Measurements from ENCODE around the gene ARID1B. TPM values are rescaled to one million over a fixed set of nuclear protein-coding genes. Genes with fewer than 3 reads are reported as not detected.

The ARID1B gene
- total RNA-seq, 2 experiments from 2014 or later: 36.9 to 38.9 TPM

DNA sequence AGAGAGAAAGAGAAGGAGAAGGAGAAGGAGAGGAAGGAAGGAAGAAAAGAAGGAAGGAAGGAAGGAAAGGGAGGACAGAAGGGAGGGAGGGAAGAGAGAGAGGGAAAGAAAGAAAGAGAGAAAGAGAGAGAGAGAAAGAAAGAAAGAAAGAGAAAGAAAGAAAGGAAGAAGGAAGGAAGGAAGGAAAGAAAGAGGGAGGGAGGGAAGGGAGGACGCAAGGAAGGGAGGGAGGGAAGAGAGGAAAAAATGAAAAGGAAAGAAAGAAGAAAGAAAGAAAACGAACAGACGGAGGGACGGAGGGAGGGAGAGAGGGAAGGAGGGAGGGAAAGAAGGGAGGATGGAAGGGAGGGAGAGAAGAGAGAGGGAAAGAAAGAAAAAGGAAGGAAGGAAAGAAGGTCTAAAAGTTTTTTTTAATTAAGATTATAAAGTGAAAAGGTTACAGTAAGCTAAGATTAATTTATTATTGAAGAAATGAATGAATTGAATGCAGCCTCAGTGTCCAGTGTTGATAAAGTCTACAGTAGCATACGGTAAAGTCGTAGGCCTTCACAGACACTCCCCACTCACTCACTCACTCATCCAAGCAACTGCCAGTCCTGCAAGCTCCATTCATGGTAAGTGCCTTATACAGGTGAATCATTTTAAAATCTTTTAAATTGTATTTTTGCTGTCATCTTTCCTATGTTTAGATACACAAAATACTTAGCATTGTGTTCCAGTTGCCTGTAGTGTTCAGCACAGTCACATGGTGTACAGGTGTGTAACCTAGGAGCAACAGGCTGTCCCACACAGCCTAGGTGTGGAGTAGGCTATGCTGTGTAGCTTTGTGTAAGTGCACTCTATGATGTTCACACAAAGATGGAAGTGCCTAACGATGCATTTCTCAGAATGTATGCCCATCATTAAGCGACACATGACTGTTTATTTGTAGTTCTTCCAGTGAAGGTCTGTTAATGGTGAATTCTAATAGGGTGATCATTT is 20.3 kb upstream of the ARID1B start:
- no peak for DNase-seq
- ChIA-PET POLR2A (no interaction called here), CTCF (interaction anchor here (1.7 kb wide), 1 partner anchor 15 kb away, joined by 3 read pairs; no protein-coding TSS in a partner anchor)
- no peaks in the 10 kb centered on the region for H3K4me1 Mint-ChIP-seq (ENCODE audit: low read depth)
- H3K9me3 Mint-ChIP-seq: no peaks in the 10 kb centered on the region
- no peak for ATAC-seq
- H3K4me3 Mint-ChIP-seq: no peak overlapping the region
- H3K36me3 Mint-ChIP-seq (ENCODE audit: low read depth): no peaks in the 10 kb centered on the region
- peaks cover 3% of the 10 kb centered on the region for H3K27me3 Mint-ChIP-seq
- TF ChIP-seq, protein P1, sequence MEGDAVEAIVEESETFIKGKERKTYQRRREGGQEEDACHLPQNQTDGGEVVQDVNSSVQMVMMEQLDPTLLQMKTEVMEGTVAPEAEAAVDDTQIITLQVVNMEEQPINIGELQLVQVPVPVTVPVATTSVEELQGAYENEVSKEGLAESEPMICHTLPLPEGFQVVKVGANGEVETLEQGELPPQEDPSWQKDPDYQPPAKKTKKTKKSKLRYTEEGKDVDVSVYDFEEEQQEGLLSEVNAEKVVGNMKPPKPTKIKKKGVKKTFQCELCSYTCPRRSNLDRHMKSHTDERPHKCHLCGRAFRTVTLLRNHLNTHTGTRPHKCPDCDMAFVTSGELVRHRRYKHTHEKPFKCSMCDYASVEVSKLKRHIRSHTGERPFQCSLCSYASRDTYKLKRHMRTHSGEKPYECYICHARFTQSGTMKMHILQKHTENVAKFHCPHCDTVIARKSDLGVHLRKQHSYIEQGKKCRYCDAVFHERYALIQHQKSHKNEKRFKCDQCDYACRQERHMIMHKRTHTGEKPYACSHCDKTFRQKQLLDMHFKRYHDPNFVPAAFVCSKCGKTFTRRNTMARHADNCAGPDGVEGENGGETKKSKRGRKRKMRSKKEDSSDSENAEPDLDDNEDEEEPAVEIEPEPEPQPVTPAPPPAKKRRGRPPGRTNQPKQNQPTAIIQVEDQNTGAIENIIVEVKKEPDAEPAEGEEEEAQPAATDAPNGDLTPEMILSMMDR (IDR thresholded peaks at IDR 0.05): no peak
- intact Hi-C loops (cut with micrococcal nuclease): no loop called here
- H3K27ac Mint-ChIP-seq: no peak overlapping the region

GRCh38 chr6:156757849-156758248 is 19.3 kb upstream of the ARID1B start:
- POLR2A ChIA-PET: no interaction called here
- no peaks in the 10 kb centered on the region for H3K9me3 Mint-ChIP-seq
- no peaks in the 10 kb centered on the region for H3K4me1 Mint-ChIP-seq (ENCODE audit: low read depth)
- CTCF ChIA-PET: no interaction called here
- no peak for ATAC-seq
- H3K36me3 Mint-ChIP-seq (ENCODE audit: low read depth): no peaks in the 10 kb centered on the region
- H3K27me3 Mint-ChIP-seq: peaks cover 3% of the 10 kb centered on the region
- no peak overlapping the region for H3K27ac Mint-ChIP-seq
- intact Hi-C loops (cut with micrococcal nuclease): no loop called here
- TF ChIP-seq, protein P1 (IDR thresholded peaks at IDR 0.05): no peak
- DNase-seq: no peak
- no peak overlapping the region for H3K4me3 Mint-ChIP-seq

- no peak overlapping the region for H3K27ac Mint-ChIP-seq
- H3K27me3 Mint-ChIP-seq: no peaks in the 10 kb centered on the region
- CTCF ChIA-PET: no interaction called here
- POLR2A ChIA-PET: interaction anchor here (1.0 kb wide), 1 partner anchor 17 kb away, joined by 3 read pairs; no protein-coding TSS in a partner anchor
- ATAC-seq (no peak), DNase-seq (no peak)
- H3K4me1 Mint-ChIP-seq (ENCODE audit: low read depth): no peaks in the 10 kb centered on the region
- H3K9me3 Mint-ChIP-seq: no peaks in the 10 kb centered on the region
- intact Hi-C loops (cut with micrococcal nuclease): no loop called here
- TF ChIP-seq, protein P1 (IDR thresholded peaks at IDR 0.05): no peak
- no peak overlapping the region for H3K4me3 Mint-ChIP-seq
- H3K36me3 Mint-ChIP-seq (ENCODE audit: low read depth): no peaks in the 10 kb centered on the region
Observed at GRCh38 chr6:156760377-156760776, 16.8 kb upstream of the ARID1B start.

GRCh38 chr6:156762547-156762946 is 14.6 kb upstream of the ARID1B start:
- H3K9me3 Mint-ChIP-seq: no peaks in the 10 kb centered on the region
- H3K27me3 Mint-ChIP-seq: no peaks in the 10 kb centered on the region
- TF ChIP-seq, protein P1 (IDR thresholded peaks at IDR 0.05): no peak
- CTCF ChIA-PET: interaction anchor here (0.6 to 1.3 kb wide), 2 partner anchors 10 to 77 kb away, joined by 3 to 8 read pairs; no protein-coding TSS in a partner anchor
- no peaks in the 10 kb centered on the region for H3K36me3 Mint-ChIP-seq (ENCODE audit: low read depth)
- POLR2A ChIA-PET: no interaction called here
- no peaks in the 10 kb centered on the region for H3K4me1 Mint-ChIP-seq (ENCODE audit: low read depth)
- no peak for DNase-seq
- no peak for ATAC-seq
- H3K4me3 Mint-ChIP-seq: no peak overlapping the region
- intact Hi-C loops (cut with micrococcal nuclease): no loop called here
- H3K27ac Mint-ChIP-seq: no peak overlapping the region

- no peaks in the 10 kb centered on the region for H3K9me3 Mint-ChIP-seq
- H3K4me3 Mint-ChIP-seq: no peak overlapping the region
- H3K27me3 Mint-ChIP-seq: no peaks in the 10 kb centered on the region
Observed at GRCh38 chr6:156765117-156765516, 12.1 kb upstream of the ARID1B start.

More at GRCh38 chr6:156765117-156765516, 12.1 kb upstream of the ARID1B start:
- ChIA-PET POLR2A (no interaction called here), CTCF (no interaction called here)
- intact Hi-C loops (cut with micrococcal nuclease): no loop called here
- ATAC-seq: no peak
- H3K27ac Mint-ChIP-seq: no peak overlapping the region
- TF ChIP-seq, protein P1 (IDR thresholded peaks at IDR 0.05): no peak
- H3K4me1 Mint-ChIP-seq (ENCODE audit: low read depth): peaks cover 3% of the 10 kb centered on the region
- no peaks in the 10 kb centered on the region for H3K36me3 Mint-ChIP-seq (ENCODE audit: low read depth)
- DNase-seq: no peak

Data from activated CD8-positive, alpha-beta T cell treated with anti-CD3 and anti-CD28 coated beads for 36 hours (primary cell).